ENCODE measurements around the gene DHH. TPM values are rescaled to one million over a fixed set of nuclear protein-coding genes. Genes with fewer than 3 reads are reported as not detected.
A peak's percentile ranks its signal among the peaks of the same experiment; 100 is the strongest.

The DHH gene
- total and polyA plus RNA-seq, 9 of the 15 experiments (the other 6 are each of a cell fraction or from before 2014, with no cell fraction given) = 0.07 to 2.6 (median 0.54) TPM

DNA sequence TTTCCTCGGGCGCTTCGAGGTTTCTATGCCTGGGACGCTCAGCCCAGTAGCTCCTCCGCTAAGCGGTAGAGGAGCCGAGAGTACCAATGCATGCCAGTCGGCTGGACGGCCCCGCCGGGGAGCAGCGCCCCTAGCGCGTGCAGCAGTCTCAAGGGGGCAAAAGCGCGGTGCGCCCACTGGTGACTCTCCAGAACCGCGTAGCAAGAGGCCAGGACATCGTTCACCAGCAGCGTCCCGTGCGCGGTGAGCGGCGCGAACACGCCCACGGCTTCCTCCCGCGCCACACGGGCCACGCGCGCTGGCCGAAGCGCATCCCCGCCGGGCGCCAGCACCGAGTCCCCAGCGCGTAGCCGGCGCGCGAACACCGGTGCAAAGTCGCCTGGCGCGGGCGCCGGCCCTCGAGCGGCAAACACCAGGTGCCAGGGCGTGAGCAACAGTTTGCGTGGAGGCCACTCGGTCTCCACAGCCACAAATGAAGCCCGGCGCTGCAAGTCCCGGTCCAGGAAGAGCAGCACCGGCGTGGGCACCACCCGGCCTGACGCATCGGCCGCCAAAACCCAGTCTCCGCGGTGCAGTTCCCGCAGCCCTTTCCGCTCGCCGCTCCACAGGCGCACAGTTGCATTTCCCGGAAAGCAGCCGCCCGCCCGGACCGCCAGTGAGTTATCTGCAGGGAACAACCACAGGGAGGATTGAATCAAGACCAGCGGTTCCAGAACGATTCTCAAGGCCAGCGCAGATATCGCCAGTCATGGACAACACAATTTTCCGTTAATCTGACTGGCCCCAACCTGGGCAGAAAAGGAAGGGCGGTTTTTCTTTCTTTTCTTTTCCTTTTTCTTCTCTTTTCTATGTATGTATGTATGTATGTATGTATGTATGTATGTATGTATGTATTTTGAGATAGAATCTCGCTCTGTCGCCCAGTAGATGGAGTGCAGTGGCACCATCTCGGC, 4.5 kb downstream of the DHH start (continued):
- TF ChIP-seq, protein P1, sequence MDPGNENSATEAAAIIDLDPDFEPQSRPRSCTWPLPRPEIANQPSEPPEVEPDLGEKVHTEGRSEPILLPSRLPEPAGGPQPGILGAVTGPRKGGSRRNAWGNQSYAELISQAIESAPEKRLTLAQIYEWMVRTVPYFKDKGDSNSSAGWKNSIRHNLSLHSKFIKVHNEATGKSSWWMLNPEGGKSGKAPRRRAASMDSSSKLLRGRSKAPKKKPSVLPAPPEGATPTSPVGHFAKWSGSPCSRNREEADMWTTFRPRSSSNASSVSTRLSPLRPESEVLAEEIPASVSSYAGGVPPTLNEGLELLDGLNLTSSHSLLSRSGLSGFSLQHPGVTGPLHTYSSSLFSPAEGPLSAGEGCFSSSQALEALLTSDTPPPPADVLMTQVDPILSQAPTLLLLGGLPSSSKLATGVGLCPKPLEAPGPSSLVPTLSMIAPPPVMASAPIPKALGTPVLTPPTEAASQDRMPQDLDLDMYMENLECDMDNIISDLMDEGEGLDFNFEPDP (CRISPR knock-in tag; IDR thresholded peaks at IDR 0.05) = no peak
- peak; percentile 82 for TF ChIP-seq SMARCA4 (IDR thresholded peaks at IDR 0.05)
- TF ChIP-seq EGR1 (conservative IDR thresholded peaks at IDR 0.05) = peak; percentile 47
- TF ChIP-seq, protein P2, sequence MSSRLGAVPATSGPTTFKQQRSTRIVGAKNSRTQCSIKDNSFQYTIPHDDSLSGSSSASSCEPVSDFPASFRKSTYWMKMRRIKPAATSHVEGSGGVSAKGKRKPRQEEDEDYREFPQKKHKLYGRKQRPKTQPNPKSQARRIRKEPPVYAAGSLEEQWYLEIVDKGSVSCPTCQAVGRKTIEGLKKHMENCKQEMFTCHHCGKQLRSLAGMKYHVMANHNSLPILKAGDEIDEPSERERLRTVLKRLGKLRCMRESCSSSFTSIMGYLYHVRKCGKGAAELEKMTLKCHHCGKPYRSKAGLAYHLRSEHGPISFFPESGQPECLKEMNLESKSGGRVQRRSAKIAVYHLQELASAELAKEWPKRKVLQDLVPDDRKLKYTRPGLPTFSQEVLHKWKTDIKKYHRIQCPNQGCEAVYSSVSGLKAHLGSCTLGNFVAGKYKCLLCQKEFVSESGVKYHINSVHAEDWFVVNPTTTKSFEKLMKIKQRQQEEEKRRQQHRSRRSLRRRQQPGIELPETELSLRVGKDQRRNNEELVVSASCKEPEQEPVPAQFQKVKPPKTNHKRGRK (tag; IDR thresholded peaks at IDR 0.05) = no peak
- TF ChIP-seq, protein P3, sequence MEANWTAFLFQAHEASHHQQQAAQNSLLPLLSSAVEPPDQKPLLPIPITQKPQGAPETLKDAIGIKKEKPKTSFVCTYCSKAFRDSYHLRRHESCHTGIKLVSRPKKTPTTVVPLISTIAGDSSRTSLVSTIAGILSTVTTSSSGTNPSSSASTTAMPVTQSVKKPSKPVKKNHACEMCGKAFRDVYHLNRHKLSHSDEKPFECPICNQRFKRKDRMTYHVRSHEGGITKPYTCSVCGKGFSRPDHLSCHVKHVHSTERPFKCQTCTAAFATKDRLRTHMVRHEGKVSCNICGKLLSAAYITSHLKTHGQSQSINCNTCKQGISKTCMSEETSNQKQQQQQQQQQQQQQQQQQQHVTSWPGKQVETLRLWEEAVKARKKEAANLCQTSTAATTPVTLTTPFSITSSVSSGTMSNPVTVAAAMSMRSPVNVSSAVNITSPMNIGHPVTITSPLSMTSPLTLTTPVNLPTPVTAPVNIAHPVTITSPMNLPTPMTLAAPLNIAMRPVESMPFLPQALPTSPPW (CRISPR knock-in tag; IDR thresholded peaks at IDR 0.05) = peak; percentile 35; the same call in 1 of the 2 replicates
- TF ChIP-seq FOSL1 (tag; conservative IDR thresholded peaks at IDR 0.05) = peak; percentile 53; the same call in 1 of the 2 replicates
- TF ChIP-seq, protein P4, sequence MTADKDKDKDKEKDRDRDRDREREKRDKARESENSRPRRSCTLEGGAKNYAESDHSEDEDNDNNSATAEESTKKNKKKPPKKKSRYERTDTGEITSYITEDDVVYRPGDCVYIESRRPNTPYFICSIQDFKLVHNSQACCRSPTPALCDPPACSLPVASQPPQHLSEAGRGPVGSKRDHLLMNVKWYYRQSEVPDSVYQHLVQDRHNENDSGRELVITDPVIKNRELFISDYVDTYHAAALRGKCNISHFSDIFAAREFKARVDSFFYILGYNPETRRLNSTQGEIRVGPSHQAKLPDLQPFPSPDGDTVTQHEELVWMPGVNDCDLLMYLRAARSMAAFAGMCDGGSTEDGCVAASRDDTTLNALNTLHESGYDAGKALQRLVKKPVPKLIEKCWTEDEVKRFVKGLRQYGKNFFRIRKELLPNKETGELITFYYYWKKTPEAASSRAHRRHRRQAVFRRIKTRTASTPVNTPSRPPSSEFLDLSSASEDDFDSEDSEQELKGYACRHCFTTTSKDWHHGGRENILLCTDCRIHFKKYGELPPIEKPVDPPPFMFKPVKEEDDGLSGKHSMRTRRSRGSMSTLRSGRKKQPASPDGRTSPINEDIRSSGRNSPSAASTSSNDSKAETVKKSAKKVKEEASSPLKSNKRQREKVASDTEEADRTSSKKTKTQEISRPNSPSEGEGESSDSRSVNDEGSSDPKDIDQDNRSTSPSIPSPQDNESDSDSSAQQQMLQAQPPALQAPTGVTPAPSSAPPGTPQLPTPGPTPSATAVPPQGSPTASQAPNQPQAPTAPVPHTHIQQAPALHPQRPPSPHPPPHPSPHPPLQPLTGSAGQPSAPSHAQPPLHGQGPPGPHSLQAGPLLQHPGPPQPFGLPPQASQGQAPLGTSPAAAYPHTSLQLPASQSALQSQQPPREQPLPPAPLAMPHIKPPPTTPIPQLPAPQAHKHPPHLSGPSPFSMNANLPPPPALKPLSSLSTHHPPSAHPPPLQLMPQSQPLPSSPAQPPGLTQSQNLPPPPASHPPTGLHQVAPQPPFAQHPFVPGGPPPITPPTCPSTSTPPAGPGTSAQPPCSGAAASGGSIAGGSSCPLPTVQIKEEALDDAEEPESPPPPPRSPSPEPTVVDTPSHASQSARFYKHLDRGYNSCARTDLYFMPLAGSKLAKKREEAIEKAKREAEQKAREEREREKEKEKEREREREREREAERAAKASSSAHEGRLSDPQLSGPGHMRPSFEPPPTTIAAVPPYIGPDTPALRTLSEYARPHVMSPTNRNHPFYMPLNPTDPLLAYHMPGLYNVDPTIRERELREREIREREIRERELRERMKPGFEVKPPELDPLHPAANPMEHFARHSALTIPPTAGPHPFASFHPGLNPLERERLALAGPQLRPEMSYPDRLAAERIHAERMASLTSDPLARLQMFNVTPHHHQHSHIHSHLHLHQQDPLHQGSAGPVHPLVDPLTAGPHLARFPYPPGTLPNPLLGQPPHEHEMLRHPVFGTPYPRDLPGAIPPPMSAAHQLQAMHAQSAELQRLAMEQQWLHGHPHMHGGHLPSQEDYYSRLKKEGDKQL (CRISPR knock-in tag; IDR thresholded peaks at IDR 0.05; ENCODE audit: borderline replicate concordance) = no peak
- TF ChIP-seq ZNF780A (CRISPR knock-in tag; IDR thresholded peaks at IDR 0.05) = no peak
- no peak for TF ChIP-seq SMARCA5 (IDR thresholded peaks at IDR 0.05)
- TF ChIP-seq ZNF431 (CRISPR knock-in tag; IDR thresholded peaks at IDR 0.05) = peak; percentile 76
- peak; percentile 88 for TF ChIP-seq CBFA2T2 (conservative IDR thresholded peaks at IDR 0.05)
- TF ChIP-seq TAL1 (IDR thresholded peaks at IDR 0.05) = peak; percentile 80
- peak; percentile 59; the same call in 1 of the 2 replicates for TF ChIP-seq MAFG (tag; conservative IDR thresholded peaks at IDR 0.05)
- TF ChIP-seq, protein P5, sequence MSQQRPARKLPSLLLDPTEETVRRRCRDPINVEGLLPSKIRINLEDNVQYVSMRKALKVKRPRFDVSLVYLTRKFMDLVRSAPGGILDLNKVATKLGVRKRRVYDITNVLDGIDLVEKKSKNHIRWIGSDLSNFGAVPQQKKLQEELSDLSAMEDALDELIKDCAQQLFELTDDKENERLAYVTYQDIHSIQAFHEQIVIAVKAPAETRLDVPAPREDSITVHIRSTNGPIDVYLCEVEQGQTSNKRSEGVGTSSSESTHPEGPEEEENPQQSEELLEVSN (IDR thresholded peaks at IDR 0.05; ENCODE audit: borderline replicate concordance in 1 of 2, extremely low read depth in 1 of 2, insufficient read depth in 1 of 2, insufficient read length in 1 of 2, low read depth in 1 of 2, low read length in 1 of 2, poor library complexity in 1 of 2, severe bottlenecking in 1 of 2) = peak; percentile 88 to 89
- peak; percentile 55 for TF ChIP-seq C11orf30 (IDR thresholded peaks at IDR 0.05; ENCODE audit: low read depth)
- TF ChIP-seq CHD2 (IDR thresholded peaks at IDR 0.05; ENCODE audit: low read depth, low read length) = no peak
